Measurements from ENCODE around the gene ABTB2. TPM values are rescaled to one million over a fixed set of nuclear protein-coding genes. Genes with fewer than 3 reads are reported as not detected.

The ABTB2 gene
- total RNA-seq, 2 donors from 2014 or later, result 12.2 to 30.3 TPM

DNA sequence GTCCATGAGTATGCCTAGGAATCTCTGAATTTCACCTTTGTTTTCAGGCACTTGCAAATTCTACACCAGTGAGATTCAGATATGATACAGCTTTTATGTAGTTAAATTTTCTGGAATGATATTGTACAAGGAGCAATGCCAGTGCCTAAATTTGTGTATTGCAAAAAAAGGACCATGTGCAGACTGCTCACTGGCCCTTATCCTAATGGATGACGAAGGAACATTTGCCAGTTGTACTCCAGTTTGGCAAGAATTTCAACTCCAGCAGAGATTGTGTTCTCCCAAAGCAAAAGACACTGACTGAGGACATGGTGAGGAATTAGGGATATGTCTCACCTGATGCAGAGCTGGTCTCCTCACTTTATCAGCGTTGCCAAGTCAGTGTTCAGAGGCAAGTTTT lies 243.8 kb downstream of the ABTB2 start:
- Mint-ChIP-seq H3K4me3 (no peak overlapping the region), H3K27ac (no peak overlapping the region)

DNA sequence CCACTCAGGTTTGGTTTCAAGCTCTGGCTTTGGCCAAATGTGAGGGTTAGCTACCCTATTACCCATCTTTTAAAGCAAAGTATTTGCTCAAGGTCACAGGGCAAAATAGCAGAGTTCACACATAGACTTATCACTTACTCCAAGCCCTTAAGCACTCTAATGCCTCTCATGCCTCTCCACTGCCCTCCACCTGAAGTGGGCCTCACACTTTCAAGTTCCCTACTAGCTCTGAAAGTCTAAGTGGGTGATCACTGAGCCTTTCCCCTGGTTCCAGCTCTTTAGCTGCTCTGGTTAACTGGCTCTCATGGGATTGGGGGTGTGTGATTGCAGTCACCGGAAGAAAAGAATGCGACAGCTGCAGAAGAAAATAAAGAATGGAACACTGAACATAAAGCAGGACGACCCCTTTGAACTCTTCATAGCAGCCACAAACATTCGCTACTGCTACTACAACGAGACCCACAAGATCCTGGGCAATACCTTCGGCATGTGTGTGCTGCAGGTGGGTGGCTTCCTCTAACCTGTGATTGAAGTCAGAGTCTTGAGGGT lies 246.0 kb downstream of the ABTB2 start:
- H3K4me3 Mint-ChIP-seq, result no peak overlapping the region
- peaks cover 9 to 18% of the 10 kb centered on the region in 2 donors for H3K4me1 Mint-ChIP-seq (ENCODE audit: low read depth in 2 of 2)
- H3K27ac Mint-ChIP-seq, result no peak overlapping the region
- H3K9me3 Mint-ChIP-seq, result no peaks in the 10 kb centered on the region
- H3K36me3 Mint-ChIP-seq, result peaks cover 40% of the 10 kb centered on the region
- ATAC-seq (no peak), DNase-seq (ENCODE audit: low spot score) (no peak)
- H3K27me3 Mint-ChIP-seq, result no peaks in the 10 kb centered on the region

More for the DNA sequence above, 243.8 kb downstream of the ABTB2 start:
- DNase-seq (ENCODE audit: low spot score), result no peak
- Mint-ChIP-seq H3K36me3 (peaks cover 45% of the 10 kb centered on the region), H3K27me3 (no peaks in the 10 kb centered on the region), H3K9me3 (no peaks in the 10 kb centered on the region), H3K4me1 (ENCODE audit: low read depth in 2 of 2) (peaks cover 9 to 18% of the 10 kb centered on the region in 2 donors)
- no peak for ATAC-seq

DNA sequence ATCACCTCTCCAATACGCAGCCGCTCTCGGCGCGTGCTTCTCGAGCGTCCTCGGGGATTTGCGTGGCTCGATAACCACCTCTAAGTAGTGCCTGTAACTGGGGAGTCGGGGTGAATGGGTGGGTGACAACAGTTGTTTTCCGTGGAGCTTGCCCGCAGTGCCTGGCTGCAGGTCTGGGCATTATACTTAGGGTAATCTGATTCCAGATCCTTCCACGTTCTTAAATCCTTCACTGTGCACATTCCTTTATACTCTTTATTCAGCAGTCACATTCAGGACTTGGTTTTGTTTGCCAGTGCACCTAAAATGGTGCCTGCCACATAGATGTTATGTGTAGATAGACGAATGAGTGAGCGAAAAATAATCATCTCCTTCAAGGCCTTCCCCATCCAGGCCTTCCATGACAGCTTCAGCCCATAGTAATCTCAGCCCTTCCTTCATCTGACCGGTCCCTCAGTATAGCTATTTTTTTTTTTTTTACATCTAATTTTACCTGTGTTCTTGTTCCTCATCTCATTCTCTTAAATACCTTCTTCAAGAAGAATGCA lies 251.8 kb downstream of the ABTB2 start:
- no peak for ATAC-seq
- H3K36me3 Mint-ChIP-seq, result peaks cover 16% of the 10 kb centered on the region
- H3K27ac Mint-ChIP-seq, result peak overlapping the region; percentile 95 to 98
- H3K9me3 Mint-ChIP-seq, result no peaks in the 10 kb centered on the region
- no peak for DNase-seq (ENCODE audit: low spot score)
- peak overlapping the region; percentile 97 for H3K4me3 Mint-ChIP-seq
- no peaks in the 10 kb centered on the region for H3K27me3 Mint-ChIP-seq
- peaks cover 38 to 41% of the 10 kb centered on the region in 2 donors for H3K4me1 Mint-ChIP-seq (ENCODE audit: low read depth in 2 of 2)

DNA sequence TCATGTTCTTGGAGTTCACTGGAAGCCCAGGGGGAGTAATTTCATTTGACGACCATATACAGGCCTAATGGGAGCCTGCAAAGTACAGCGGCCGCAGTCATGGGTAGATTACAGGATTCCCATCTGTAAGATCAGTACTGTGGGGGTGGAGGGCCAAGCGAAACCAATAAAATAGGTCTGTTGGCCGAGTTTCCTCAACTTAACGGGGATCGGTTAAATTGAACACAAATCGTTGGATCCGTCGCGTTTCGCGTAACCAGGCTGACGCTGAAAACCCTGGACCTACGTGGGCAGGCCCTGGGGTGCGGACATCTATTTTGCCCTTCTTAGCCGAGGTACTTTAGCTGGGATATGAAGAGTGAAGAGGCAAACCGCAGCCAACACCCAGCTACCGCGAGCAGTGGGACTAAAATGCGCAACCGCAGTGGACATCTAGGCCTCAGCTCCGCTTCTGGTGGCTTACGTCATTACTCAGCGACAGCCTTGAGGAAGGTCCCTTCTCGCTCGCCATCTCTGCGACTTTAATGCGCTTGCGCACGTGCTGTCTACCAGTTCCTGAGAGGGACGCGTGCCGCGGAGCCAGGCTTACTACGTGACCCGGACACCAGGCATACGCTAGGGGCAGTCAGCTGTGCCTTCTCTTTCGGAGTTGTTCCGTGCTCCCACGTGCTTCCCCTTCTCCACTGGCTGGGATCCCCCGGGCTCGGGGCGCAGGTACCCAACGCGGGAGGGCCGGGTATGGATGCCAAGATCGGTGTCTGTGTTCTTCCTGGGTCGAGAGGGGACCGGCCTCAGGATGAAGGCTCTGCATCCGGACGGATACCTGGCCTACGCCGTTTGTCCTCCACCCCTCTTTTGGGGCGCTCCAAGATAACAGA lies 252.5 kb downstream of the ABTB2 start, which contains the start of gene NAT10:
Gene NAT10 (plus strand): TSS at position 551 of the 878 bp plus-strand sequence. CDS start 2,597 bp downstream, outside the sequence.
- Mint-ChIP-seq H3K4me3 (peak within 1 kb of the TSS; percentile 97), H3K4me1 (ENCODE audit: low read depth in 2 of 2) (peaks cover 38 to 41% of the 10 kb centered on the region in 2 donors), H3K9me3 (no peaks in the 10 kb centered on the region), H3K27ac (peak within 1 kb of the TSS; percentile 95 to 98), H3K36me3 (peaks cover 15% of the 10 kb centered on the region), H3K27me3 (no peaks in the 10 kb centered on the region)
- peak; percentile 98 for DNase-seq (ENCODE audit: low spot score)
- peak; percentile 97 for ATAC-seq

- no peak for DNase-seq (ENCODE audit: low spot score)
- Mint-ChIP-seq H3K36me3 (peaks cover 9% of the 10 kb centered on the region), H3K4me1 (ENCODE audit: low read depth in 2 of 2) (peaks cover 35 to 41% of the 10 kb centered on the region in 2 donors), H3K27ac (peak overlapping the region; percentile 95 to 98), H3K27me3 (no peaks in the 10 kb centered on the region), H3K9me3 (no peaks in the 10 kb centered on the region), H3K4me3 (peak overlapping the region; percentile 97)
- ATAC-seq, result no peak
Measured at GRCh38 chr11:34104680-34105078, 253.1 kb downstream of the ABTB2 start.

Other genes with a start within 250 kb of the ABTB2 start
- 10 to 100 TPM; 11.2 to 22.2 TPM for gene CAT, start 80.9 kb upstream of the ABTB2 start, total RNA-seq
- gene ELF5, start 155.8 kb upstream of the ABTB2 start, total RNA-seq, result not detected

All from natural killer cell treated with Interleukin-12 subunit alpha and Interleukin-12 subunit beta and Interleukin-15 and Interleukin-18, amount 100 ng/mL, for 72 hours (primary cell).